ENCODE measurements around the gene PLEKHA7.

DNA sequence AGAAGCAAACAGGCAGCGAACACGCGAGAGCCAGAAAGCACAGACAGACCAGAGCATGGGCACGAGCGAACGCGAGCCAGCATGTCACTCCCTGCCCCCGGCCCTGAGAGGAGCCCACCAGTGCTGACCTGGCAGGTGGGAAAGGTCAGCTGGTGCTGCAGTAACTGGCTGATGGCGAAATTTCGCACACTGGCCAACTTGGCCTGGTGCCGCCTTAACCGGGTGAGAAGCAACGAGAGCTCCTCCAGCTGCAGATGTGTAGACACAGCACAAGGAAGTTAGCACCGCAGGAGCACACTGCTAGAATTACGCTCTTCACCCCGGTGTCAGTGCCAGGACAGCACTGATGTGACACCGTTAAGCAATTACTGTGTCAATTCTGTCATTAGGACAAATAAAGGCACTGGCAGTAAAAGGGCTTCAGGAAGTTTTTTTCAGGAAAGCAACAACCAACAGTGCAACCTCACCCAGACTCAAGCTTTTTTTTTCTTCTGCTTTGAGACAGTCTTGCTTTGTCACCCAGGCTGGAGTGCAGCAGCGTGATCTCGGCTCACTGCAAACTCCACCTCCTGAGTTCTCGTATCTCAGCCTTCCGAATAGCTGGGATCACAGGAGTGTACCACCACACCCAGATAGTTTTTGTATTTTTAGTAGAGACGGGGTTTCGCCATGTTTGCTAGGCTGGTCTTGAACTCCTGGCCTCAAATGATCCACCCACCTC is 199.0 kb downstream of the PLEKHA7 start:
- TF ChIP-seq, protein P1, sequence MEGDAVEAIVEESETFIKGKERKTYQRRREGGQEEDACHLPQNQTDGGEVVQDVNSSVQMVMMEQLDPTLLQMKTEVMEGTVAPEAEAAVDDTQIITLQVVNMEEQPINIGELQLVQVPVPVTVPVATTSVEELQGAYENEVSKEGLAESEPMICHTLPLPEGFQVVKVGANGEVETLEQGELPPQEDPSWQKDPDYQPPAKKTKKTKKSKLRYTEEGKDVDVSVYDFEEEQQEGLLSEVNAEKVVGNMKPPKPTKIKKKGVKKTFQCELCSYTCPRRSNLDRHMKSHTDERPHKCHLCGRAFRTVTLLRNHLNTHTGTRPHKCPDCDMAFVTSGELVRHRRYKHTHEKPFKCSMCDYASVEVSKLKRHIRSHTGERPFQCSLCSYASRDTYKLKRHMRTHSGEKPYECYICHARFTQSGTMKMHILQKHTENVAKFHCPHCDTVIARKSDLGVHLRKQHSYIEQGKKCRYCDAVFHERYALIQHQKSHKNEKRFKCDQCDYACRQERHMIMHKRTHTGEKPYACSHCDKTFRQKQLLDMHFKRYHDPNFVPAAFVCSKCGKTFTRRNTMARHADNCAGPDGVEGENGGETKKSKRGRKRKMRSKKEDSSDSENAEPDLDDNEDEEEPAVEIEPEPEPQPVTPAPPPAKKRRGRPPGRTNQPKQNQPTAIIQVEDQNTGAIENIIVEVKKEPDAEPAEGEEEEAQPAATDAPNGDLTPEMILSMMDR (IDR thresholded peaks at IDR 0.05 in 2 of 3, conservative IDR thresholded peaks at IDR 0.05 in 1 of 3; ENCODE audit: borderline replicate concordance in 1 of 3, insufficient read depth in 1 of 3, low read depth in 2 of 3, low read length in 2 of 3): no peak
- TF ChIP-seq EZH2 (IDR thresholded peaks at IDR 0.05) (no peak), POLR2A (IDR thresholded peaks at IDR 0.05; ENCODE audit: borderline replicate concordance, extremely low read depth, insufficient read depth, insufficient read length) (no peak), ELF1 (IDR thresholded peaks at IDR 0.05; ENCODE audit: borderline replicate concordance, low read depth) (no peak)
